ENCODE results near the gene PRDM16.
A peak's percentile ranks its signal among the peaks of the same experiment; 100 is the strongest.

Gene PRDM16

DNA sequence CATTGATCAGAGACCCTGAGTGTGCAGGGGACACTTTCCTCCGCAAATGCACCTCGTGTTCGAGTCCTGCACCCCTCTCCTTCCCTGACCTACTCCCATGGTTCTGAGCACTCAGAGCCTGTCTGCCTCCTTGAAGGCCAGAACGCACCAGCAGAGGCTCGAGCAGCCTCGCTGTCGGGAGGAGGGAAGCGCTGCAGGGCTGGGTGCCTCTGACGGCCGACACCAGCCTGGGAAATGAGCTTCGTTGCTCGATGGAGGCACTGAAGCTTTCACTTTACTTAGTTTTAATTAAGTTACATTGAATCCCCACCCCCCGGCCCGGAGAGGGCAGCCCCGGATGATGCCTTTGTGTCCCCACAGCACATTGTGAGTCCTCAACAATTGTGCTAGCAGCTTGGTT lies 229.2 kb downstream of the PRDM16 start:
- no peaks in the 10 kb centered on the region for H3K36me3 ChIP-seq (ENCODE audit: control insufficient read depth, insufficient read depth, low read length)

GRCh38 chr1:3304246-3304645 lies 235.2 kb downstream of the PRDM16 start:
- H3K4me1 ChIP-seq (ENCODE audit: control insufficient read depth, insufficient read depth, low read length) = no peaks in the 10 kb centered on the region
- no peaks in the 10 kb centered on the region for H3K36me3 ChIP-seq (ENCODE audit: control insufficient read depth, insufficient read depth, low read length)
- no peaks in the 10 kb centered on the region for H3K27me3 ChIP-seq (ENCODE audit: control insufficient read depth, insufficient read depth, low read length)
- no peak overlapping the region for H3K27ac ChIP-seq (ENCODE audit: low read depth, low read length)
- H3K9ac ChIP-seq (ENCODE audit: low read length) = no peak overlapping the region
- no peak overlapping the region for H3K4me3 ChIP-seq (ENCODE audit: low read length)

More for the DNA sequence above, 229.2 kb downstream of the PRDM16 start:
- Histone ChIP-seq H3K9ac (ENCODE audit: low read length) (no peak overlapping the region), H3K27ac (ENCODE audit: low read depth, low read length) (no peak overlapping the region), H3K4me3 (ENCODE audit: low read length) (no peak overlapping the region), H3K4me1 (ENCODE audit: control insufficient read depth, insufficient read depth, low read length) (no peaks in the 10 kb centered on the region), H3K27me3 (ENCODE audit: control insufficient read depth, insufficient read depth, low read length) (no peaks in the 10 kb centered on the region)

- Histone ChIP-seq H3K27ac (ENCODE audit: low read depth, low read length) (no peak overlapping the region), H3K4me1 (ENCODE audit: control insufficient read depth, insufficient read depth, low read length) (no peaks in the 10 kb centered on the region), H3K27me3 (ENCODE audit: control insufficient read depth, insufficient read depth, low read length) (no peaks in the 10 kb centered on the region)
Observed at GRCh38 chr1:3304692-3305091, 235.7 kb downstream of the PRDM16 start.

GRCh38 chr1:3305156-3305555 lies 236.2 kb downstream of the PRDM16 start:
- H3K4me1 ChIP-seq (ENCODE audit: control insufficient read depth, insufficient read depth, low read length) = no peaks in the 10 kb centered on the region
- no peak overlapping the region for H3K27ac ChIP-seq (ENCODE audit: low read depth, low read length)

More at GRCh38 chr1:3304692-3305091, 235.7 kb downstream of the PRDM16 start:
- no peak overlapping the region for H3K4me3 ChIP-seq (ENCODE audit: low read length)
- no peaks in the 10 kb centered on the region for H3K36me3 ChIP-seq (ENCODE audit: control insufficient read depth, insufficient read depth, low read length)
- no peak overlapping the region for H3K9ac ChIP-seq (ENCODE audit: low read length)

GRCh38 chr1:3306583-3307291 lies 237.7 kb downstream of the PRDM16 start:
- H3K27ac ChIP-seq (ENCODE audit: low read depth, low read length) = no peak overlapping the region

More at GRCh38 chr1:3305156-3305555, 236.2 kb downstream of the PRDM16 start:
- H3K9ac ChIP-seq (ENCODE audit: low read length) = no peak overlapping the region
- no peaks in the 10 kb centered on the region for H3K27me3 ChIP-seq (ENCODE audit: control insufficient read depth, insufficient read depth, low read length)
- no peaks in the 10 kb centered on the region for H3K36me3 ChIP-seq (ENCODE audit: control insufficient read depth, insufficient read depth, low read length)
- H3K4me3 ChIP-seq (ENCODE audit: low read length) = no peak overlapping the region

DNA sequence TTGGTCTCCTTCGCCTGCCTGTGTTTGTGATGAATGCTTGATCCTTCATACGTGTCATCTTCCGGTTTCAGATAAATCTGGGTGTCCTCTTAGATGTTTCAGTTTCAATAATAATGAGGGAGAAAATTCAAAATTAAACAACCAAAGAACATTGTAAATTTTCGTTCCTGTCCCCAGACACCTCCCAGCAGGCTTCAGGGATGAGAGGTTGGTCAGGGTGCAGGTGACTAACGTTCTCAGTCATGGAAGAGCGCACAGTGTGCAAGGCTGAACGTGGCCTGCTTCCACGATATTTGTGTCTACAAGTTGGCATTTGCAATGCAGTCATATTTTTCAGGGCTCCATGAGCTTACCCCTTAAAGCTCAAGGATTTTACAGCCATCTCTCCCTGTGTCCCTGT lies 238.4 kb downstream of the PRDM16 start:
- no peaks in the 10 kb centered on the region for H3K4me1 ChIP-seq (ENCODE audit: control insufficient read depth, insufficient read depth, low read length)
- no peaks in the 10 kb centered on the region for H3K27me3 ChIP-seq (ENCODE audit: control insufficient read depth, insufficient read depth, low read length)
- no peak overlapping the region for H3K9ac ChIP-seq (ENCODE audit: low read length)
- no peaks in the 10 kb centered on the region for H3K36me3 ChIP-seq (ENCODE audit: control insufficient read depth, insufficient read depth, low read length)
- H3K4me3 ChIP-seq (ENCODE audit: low read length) = no peak overlapping the region
- no peak overlapping the region for H3K27ac ChIP-seq (ENCODE audit: low read depth, low read length)

More at GRCh38 chr1:3306583-3307291, 237.7 kb downstream of the PRDM16 start:
- Histone ChIP-seq H3K36me3 (ENCODE audit: control insufficient read depth, insufficient read depth, low read length) (no peaks in the 10 kb centered on the region), H3K4me1 (ENCODE audit: control insufficient read depth, insufficient read depth, low read length) (no peaks in the 10 kb centered on the region), H3K4me3 (ENCODE audit: low read length) (no peak overlapping the region), H3K9ac (ENCODE audit: low read length) (no peak overlapping the region), H3K27me3 (ENCODE audit: control insufficient read depth, insufficient read depth, low read length) (no peaks in the 10 kb centered on the region)

DNA sequence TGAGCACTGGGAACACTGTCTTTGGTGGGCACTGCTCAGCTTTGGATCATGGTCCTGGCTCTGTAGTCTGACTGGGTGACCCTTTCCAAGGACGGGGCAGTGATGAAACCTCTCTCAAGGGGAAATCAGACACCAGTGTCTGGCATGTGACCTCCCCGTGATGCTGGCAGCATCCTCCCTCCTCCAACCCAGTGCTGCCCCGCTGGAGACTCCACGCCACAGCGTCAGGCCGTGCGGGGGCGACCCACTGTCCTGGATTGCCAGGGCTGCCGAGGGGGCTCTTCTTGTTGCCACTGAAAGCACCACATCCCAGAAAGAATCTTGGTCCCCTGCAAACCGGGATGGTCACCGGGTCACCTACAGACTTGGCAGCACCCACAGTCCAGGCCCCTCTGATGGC lies 239.1 kb downstream of the PRDM16 start:
- Histone ChIP-seq H3K36me3 (ENCODE audit: control insufficient read depth, insufficient read depth, low read length) (no peaks in the 10 kb centered on the region), H3K4me3 (ENCODE audit: low read length) (no peak overlapping the region), H3K27ac (ENCODE audit: low read depth, low read length) (no peak overlapping the region), H3K4me1 (ENCODE audit: control insufficient read depth, insufficient read depth, low read length) (peaks cover 4% of the 10 kb centered on the region), H3K27me3 (ENCODE audit: control insufficient read depth, insufficient read depth, low read length) (no peaks in the 10 kb centered on the region), H3K9ac (ENCODE audit: low read length) (no peak overlapping the region)

DNA sequence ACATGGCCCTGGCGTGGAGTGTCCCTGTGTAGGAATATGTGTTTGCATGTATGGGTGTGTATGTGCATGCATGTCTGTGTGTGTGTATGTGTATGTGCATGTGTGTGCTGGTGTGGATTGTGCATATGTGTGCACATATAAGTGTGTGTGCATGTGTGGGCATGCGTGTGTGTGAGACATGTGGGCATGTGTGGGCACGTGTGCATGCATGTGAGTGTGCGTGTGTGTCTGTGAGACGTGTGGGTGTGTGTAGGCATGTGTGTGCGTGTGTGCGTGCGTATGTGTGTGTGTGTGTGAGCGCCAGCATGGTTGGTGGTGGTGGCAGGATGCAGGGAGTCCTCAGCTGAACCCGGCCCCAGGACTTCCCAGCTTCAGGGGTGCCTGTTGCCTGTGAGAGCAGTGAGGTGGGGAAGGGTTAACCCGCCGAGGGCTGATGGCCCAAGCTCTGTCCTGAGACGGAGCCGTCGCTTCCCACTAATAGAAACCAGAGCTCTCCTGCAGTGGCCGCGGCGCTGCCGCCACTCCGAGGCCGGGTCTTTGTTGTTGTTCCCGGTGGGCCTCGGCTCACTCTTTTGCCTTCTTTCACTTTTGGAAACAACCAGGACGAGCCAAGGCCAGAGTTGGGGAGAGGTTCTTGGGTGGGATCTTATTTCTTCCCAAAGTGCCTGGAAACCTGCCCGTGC lies 241.9 kb downstream of the PRDM16 start:
- no peak overlapping the region for H3K27ac ChIP-seq (ENCODE audit: low read depth, low read length)
- no peak overlapping the region for H3K4me3 ChIP-seq (ENCODE audit: low read length)
- H3K27me3 ChIP-seq (ENCODE audit: control insufficient read depth, insufficient read depth, low read length) = no peaks in the 10 kb centered on the region
- H3K36me3 ChIP-seq (ENCODE audit: control insufficient read depth, insufficient read depth, low read length) = no peaks in the 10 kb centered on the region
- H3K9ac ChIP-seq (ENCODE audit: low read length) = no peak overlapping the region
- peaks cover 20% of the 10 kb centered on the region for H3K4me1 ChIP-seq (ENCODE audit: control insufficient read depth, insufficient read depth, low read length)

GRCh38 chr1:3311711-3312110 lies 242.7 kb downstream of the PRDM16 start:
- Histone ChIP-seq H3K27me3 (ENCODE audit: control insufficient read depth, insufficient read depth, low read length) (no peaks in the 10 kb centered on the region), H3K9ac (ENCODE audit: low read length) (no peak overlapping the region), H3K36me3 (ENCODE audit: control insufficient read depth, insufficient read depth, low read length) (no peaks in the 10 kb centered on the region), H3K4me3 (ENCODE audit: low read length) (no peak overlapping the region), H3K4me1 (ENCODE audit: control insufficient read depth, insufficient read depth, low read length) (peaks cover 20% of the 10 kb centered on the region), H3K27ac (ENCODE audit: low read depth, low read length) (no peak overlapping the region)

- no peak overlapping the region for H3K9ac ChIP-seq (ENCODE audit: low read length)
- peak overlapping the region; percentile 91 for H3K27ac ChIP-seq (ENCODE audit: low read depth, low read length)
- peaks cover 20% of the 10 kb centered on the region for H3K4me1 ChIP-seq (ENCODE audit: control insufficient read depth, insufficient read depth, low read length)
- no peaks in the 10 kb centered on the region for H3K36me3 ChIP-seq (ENCODE audit: control insufficient read depth, insufficient read depth, low read length)
- H3K4me3 ChIP-seq (ENCODE audit: low read length) = peak overlapping the region; percentile 26
- no peaks in the 10 kb centered on the region for H3K27me3 ChIP-seq (ENCODE audit: control insufficient read depth, insufficient read depth, low read length)
Observed at GRCh38 chr1:3312310-3312897, 243.4 kb downstream of the PRDM16 start.

GRCh38 chr1:3312898-3313575 lies 244.0 kb downstream of the PRDM16 start:
- no peaks in the 10 kb centered on the region for H3K36me3 ChIP-seq (ENCODE audit: control insufficient read depth, insufficient read depth, low read length)
- peak overlapping the region; percentile 91 for H3K27ac ChIP-seq (ENCODE audit: low read depth, low read length)
- H3K4me3 ChIP-seq (ENCODE audit: low read length) = peak overlapping the region; percentile 26
- H3K27me3 ChIP-seq (ENCODE audit: control insufficient read depth, insufficient read depth, low read length) = no peaks in the 10 kb centered on the region
- no peak overlapping the region for H3K9ac ChIP-seq (ENCODE audit: low read length)
- H3K4me1 ChIP-seq (ENCODE audit: control insufficient read depth, insufficient read depth, low read length) = peaks cover 20% of the 10 kb centered on the region

GRCh38 chr1:3313576-3313950 lies 244.6 kb downstream of the PRDM16 start:
- Histone ChIP-seq H3K4me1 (ENCODE audit: control insufficient read depth, insufficient read depth, low read length) (peaks cover 20% of the 10 kb centered on the region), H3K4me3 (ENCODE audit: low read length) (no peak overlapping the region), H3K27ac (ENCODE audit: low read depth, low read length) (peak overlapping the region; percentile 91), H3K9ac (ENCODE audit: low read length) (no peak overlapping the region), H3K36me3 (ENCODE audit: control insufficient read depth, insufficient read depth, low read length) (no peaks in the 10 kb centered on the region), H3K27me3 (ENCODE audit: control insufficient read depth, insufficient read depth, low read length) (no peaks in the 10 kb centered on the region)

Measured in rectal smooth muscle tissue (tissue), 1 donor.